GM18526 (cell line): ENCODE data around the gene GRID1.

Experiments used
- POLR2A ChIP-seq: IDR thresholded peaks from 3 replicates; pipeline ENCODE4 v1.6.1; 2011; ENCODE audit not compliant: insufficient read length; ENCODE audit errors: extremely low read depth

The GRID1 gene

GRCh38 chr10:86202226-86202735 lies 164.3 kb downstream of the GRID1 start:
- no peak for TF ChIP-seq POLR2A

GRCh38 chr10:86200867-86201266 lies 165.7 kb downstream of the GRID1 start:
- TF ChIP-seq POLR2A, result no peak

- no peak for TF ChIP-seq POLR2A
Observed at GRCh38 chr10:86200269-86200668, 166.3 kb downstream of the GRID1 start.

GRCh38 chr10:86199041-86199440 lies 167.6 kb downstream of the GRID1 start:
- no peak for TF ChIP-seq POLR2A

- TF ChIP-seq POLR2A, result no peak
Observed at GRCh38 chr10:86198271-86198670, 168.3 kb downstream of the GRID1 start.

- no peak for TF ChIP-seq POLR2A
Observed at GRCh38 chr10:86197166-86197790, 169.3 kb downstream of the GRID1 start.

- TF ChIP-seq POLR2A, result no peak
Observed at GRCh38 chr10:86195521-86196157, 171.0 kb downstream of the GRID1 start.

GRCh38 chr10:86194684-86195083 lies 171.9 kb downstream of the GRID1 start:
- TF ChIP-seq POLR2A, result no peak

- no peak for TF ChIP-seq POLR2A
Observed at GRCh38 chr10:86193841-86194240, 172.8 kb downstream of the GRID1 start.

GRCh38 chr10:86192691-86193090 lies 173.9 kb downstream of the GRID1 start:
- TF ChIP-seq POLR2A, result no peak

GRCh38 chr10:86192147-86192546 lies 174.4 kb downstream of the GRID1 start:
- no peak for TF ChIP-seq POLR2A

GRCh38 chr10:86191686-86192085 lies 174.9 kb downstream of the GRID1 start:
- TF ChIP-seq POLR2A, result no peak

GRCh38 chr10:86191166-86191565 lies 175.4 kb downstream of the GRID1 start:
- TF ChIP-seq POLR2A, result no peak

- TF ChIP-seq POLR2A, result no peak
Observed at GRCh38 chr10:86190291-86190690, 176.3 kb downstream of the GRID1 start.

- TF ChIP-seq POLR2A, result no peak
Observed at GRCh38 chr10:86189891-86190290, 176.7 kb downstream of the GRID1 start.

- TF ChIP-seq POLR2A, result no peak
Observed at GRCh38 chr10:86188796-86189558, 177.6 kb downstream of the GRID1 start.
